Neural cell (in vitro differentiated cells): ENCODE measurements around the gene SEC63.

Source experiments
- CTCF ChIP-seq: fragments of 450-650 bp; IDR thresholded peaks from 2 replicates; pipeline ENCODE4 v1.5.1; 2014; ENCODE audit warnings: antibody characterized with exemption, mild to moderate bottlenecking, moderate library complexity; ENCODE audit not compliant: poor library complexity, severe bottlenecking
- MXI1 ChIP-seq: fragments of 450-650 bp; conservative IDR thresholded peaks from 2 replicates; pipeline ENCODE4 v1.6.1; 2014; ENCODE audit warnings: antibody characterized with exemption, mild to moderate bottlenecking; ENCODE audit not compliant: poor library complexity, severe bottlenecking
- POLR2AphosphoS5 ChIP-seq: IDR thresholded peaks from 2 replicates; pipeline ENCODE4 v1.6.1; 2012
- SMC3 ChIP-seq: fragments of 450-650 bp; conservative IDR thresholded peaks from 2 replicates; pipeline ENCODE4 v1.6.1; 2014; ENCODE audit warnings: antibody characterized with exemption, mild to moderate bottlenecking, moderate library complexity; ENCODE audit not compliant: poor library complexity
- TAF1 ChIP-seq: IDR thresholded peaks from 2 replicates; pipeline ENCODE4 v1.6.1; 2012; ENCODE audit warnings: low read depth

GRCh38 chr6:107866606-107867301 lies 91.3 kb downstream of the SEC63 start:
- peak; percentile 76 for TF ChIP-seq CTCF
- TF ChIP-seq POLR2AphosphoS5, result no peak
- no peak for TF ChIP-seq TAF1
- TF ChIP-seq MXI1, result no peak
- TF ChIP-seq SMC3, result peak; percentile 74
